BJ (cell line): ENCODE data around the gene ADGRL2. TPM values are rescaled to one million over a fixed set of nuclear protein-coding genes. Genes with fewer than 3 reads are reported as not detected.

Experiments used
- CTCF ChIA-PET: fragments of 350-600 bp; formaldehyde crosslinking; extraction: SDS; loops from one replicate; lab custom pipeline; 2021; ENCODE audit warnings: antibody characterized with exemption, inconsistent platforms; lab: Yijun Ruan, JAX
- POLR2A ChIA-PET: fragments of 300-600 bp; sonication (Branson Sonifier 250); formaldehyde crosslinking; extraction: SDS; loops from one replicate; lab custom pipeline; 2021; ENCODE audit warnings: antibody characterized with exemption; lab: Charles Lee
- DNase-seq: peaks from one replicate; pipeline ENCODE4 v3.0.0-alpha.2; 2011; ENCODE audit warnings: low read depth
- H3K27me3 ChIP-seq: 2 replicates; pipeline ENCODE4 v1.6.0; 2011; ENCODE audit warnings: low read length; ENCODE audit not compliant: control insufficient read depth, insufficient read depth
- H3K36me3 ChIP-seq: 2 replicates; pipeline ENCODE4 v1.5.1; 2011; ENCODE audit warnings: low read length; ENCODE audit not compliant: control insufficient read depth, insufficient read depth
- H3K4me3 ChIP-seq: 2 replicates; pipeline ENCODE4 v1.5.1; 2011; ENCODE audit warnings: low read depth, mild to moderate bottlenecking, control low read depth, low read length
- polyA plus RNA-seq: library from polyadenylated mRNA; depleted of rRNA; stranded (reverse); fragments of >200 nt; gene quantifications from 2 replicates; pipeline ENCODE4 v1.2.3, GENCODE V29; 2011
- TF ChIP-seq, protein P1 (sequence below): IDR thresholded peaks from 2 replicates; pipeline ENCODE4 v1.5.1; 2011; ENCODE audit warnings: low read depth, mild to moderate bottlenecking, control low read depth, inconsistent platforms, low read length, moderate library complexity; ENCODE audit not compliant: insufficient read depth

The ADGRL2 gene
- polyA plus RNA-seq, 1 experiment = 18.1 TPM

DNA sequence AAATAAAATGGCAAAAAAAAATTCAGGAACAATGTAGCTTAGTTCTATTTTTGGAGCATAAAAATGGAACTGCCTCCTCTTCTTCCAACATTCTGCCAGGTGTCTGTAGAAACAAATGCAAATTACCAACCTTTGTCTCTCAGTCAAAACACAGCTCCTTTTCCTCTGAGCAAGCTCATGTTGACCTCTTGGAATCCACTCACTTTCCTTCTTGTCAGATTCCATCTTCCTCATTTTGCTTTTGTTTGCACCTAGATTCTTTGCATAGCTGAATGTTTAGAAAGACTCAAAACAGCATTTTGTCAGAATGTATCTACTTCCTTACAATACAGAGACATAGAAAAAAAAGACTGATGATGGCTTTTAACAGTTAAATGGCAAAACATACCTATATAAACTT lies 178.2 kb downstream of the ADGRL2 start:
- no peaks in the 10 kb centered on the region for H3K36me3 ChIP-seq
- TF ChIP-seq, protein P1, sequence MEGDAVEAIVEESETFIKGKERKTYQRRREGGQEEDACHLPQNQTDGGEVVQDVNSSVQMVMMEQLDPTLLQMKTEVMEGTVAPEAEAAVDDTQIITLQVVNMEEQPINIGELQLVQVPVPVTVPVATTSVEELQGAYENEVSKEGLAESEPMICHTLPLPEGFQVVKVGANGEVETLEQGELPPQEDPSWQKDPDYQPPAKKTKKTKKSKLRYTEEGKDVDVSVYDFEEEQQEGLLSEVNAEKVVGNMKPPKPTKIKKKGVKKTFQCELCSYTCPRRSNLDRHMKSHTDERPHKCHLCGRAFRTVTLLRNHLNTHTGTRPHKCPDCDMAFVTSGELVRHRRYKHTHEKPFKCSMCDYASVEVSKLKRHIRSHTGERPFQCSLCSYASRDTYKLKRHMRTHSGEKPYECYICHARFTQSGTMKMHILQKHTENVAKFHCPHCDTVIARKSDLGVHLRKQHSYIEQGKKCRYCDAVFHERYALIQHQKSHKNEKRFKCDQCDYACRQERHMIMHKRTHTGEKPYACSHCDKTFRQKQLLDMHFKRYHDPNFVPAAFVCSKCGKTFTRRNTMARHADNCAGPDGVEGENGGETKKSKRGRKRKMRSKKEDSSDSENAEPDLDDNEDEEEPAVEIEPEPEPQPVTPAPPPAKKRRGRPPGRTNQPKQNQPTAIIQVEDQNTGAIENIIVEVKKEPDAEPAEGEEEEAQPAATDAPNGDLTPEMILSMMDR = no peak
- no peaks in the 10 kb centered on the region for H3K27me3 ChIP-seq
- POLR2A ChIA-PET = interaction anchor here (0.6 kb wide), 1 partner anchor 643 kb away, joined by 3 read pairs; no protein-coding TSS in a partner anchor
- no peak overlapping the region for H3K4me3 ChIP-seq
- DNase-seq = no peak
- CTCF ChIA-PET = no interaction called here

DNA sequence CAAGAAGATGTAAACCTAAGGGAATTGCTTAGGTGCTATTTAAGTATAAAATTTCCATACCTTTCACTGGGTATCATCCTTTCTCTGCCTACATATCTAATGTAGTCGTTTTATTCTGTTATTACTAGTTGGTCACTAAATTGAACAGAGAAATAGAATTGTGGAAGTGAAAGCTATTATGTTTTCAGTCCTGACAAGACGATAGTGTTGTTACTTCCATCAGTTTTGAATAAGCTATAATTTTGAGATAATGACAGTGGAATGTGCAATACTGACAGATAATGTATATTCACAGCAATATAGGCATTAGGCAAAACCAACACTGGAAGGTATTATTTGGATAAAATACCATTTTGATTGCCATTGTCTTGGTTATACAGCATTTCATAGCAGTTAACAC lies 181.8 kb downstream of the ADGRL2 start:
- no peak overlapping the region for H3K4me3 ChIP-seq
- no peaks in the 10 kb centered on the region for H3K27me3 ChIP-seq
- no peaks in the 10 kb centered on the region for H3K36me3 ChIP-seq
- TF ChIP-seq, protein P1 = no peak
- no peak for DNase-seq
- POLR2A ChIA-PET = no interaction called here
- CTCF ChIA-PET = no interaction called here

DNA sequence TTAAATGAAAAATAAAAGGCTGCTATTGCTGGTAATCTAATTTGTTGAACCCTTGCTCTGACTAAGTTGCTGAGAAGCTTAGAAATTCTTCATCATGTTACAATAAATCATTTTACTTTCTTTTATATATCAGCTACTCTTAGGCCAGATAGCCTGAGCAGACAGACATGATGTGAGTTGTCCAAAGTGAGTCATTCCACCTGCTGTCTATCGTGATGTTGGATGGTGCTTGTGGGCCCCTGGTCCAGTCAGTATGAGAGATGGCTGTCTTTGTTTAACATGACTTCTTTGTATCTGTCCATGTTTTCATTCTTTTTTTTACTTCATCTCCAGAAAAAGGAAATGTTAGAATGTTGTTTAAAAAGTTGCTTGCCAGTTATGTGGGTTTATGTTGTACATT lies 188.8 kb downstream of the ADGRL2 start:
- no peaks in the 10 kb centered on the region for H3K27me3 ChIP-seq
- no peak overlapping the region for H3K4me3 ChIP-seq
- CTCF ChIA-PET = no interaction called here
- POLR2A ChIA-PET = no interaction called here
- TF ChIP-seq, protein P1 = no peak
- H3K36me3 ChIP-seq = no peaks in the 10 kb centered on the region
- DNase-seq = no peak

DNA sequence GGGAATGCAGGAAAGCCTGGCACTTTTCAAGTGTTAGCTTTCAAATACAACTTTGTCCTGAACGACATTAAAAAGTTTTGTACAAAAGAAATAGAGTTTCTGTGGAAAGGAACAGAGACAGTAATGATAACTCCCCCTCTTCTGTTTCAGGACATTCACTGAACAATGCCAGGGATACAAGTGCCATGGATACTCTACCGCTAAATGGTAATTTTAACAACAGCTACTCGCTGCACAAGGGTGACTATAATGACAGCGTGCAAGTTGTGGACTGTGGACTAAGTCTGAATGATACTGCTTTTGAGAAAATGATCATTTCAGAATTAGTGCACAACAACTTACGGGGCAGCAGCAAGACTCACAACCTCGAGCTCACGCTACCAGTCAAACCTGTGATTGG lies 189.5 kb downstream of the ADGRL2 start:
- ChIA-PET CTCF (no interaction called here), POLR2A (no interaction called here)
- TF ChIP-seq, protein P1 = no peak

DNA sequence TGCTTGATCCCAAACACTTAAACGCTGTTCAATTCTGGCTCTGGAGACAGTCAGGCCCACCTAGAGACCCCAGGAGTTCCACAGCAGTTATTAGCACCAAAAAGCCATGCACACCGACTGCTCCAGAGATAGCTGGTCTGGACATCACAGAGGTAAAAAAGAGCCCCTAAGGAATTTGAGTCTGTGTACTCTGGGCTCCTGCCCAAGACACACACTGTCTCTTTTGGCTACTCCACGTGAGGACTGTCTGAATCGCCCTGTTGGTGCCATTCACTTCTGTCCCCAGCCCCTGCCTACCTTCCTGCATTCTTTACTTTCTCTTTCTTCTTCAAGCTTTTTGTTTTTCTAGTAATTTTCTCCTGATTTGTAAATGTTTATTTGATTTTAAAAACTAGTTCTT lies 197.4 kb downstream of the ADGRL2 start:
- TF ChIP-seq, protein P1 = no peak
- Histone ChIP-seq H3K4me3 (no peak overlapping the region), H3K36me3 (no peaks in the 10 kb centered on the region), H3K27me3 (no peaks in the 10 kb centered on the region)
- ChIA-PET CTCF (no interaction called here), POLR2A (no interaction called here)
- no peak for DNase-seq

More for the DNA sequence above, 189.5 kb downstream of the ADGRL2 start:
- H3K36me3 ChIP-seq = no peaks in the 10 kb centered on the region
- no peak for DNase-seq
- no peak overlapping the region for H3K4me3 ChIP-seq
- no peaks in the 10 kb centered on the region for H3K27me3 ChIP-seq
